Smooth muscle cell (in vitro differentiated cells): ENCODE data around the gene USP9Y. TPM values are rescaled to one million over a fixed set of nuclear protein-coding genes. Genes with fewer than 3 reads are reported as not detected.

Experiments used
- DNase-seq: peaks from one replicate; lab custom pipeline; 2025; ENCODE audit not compliant: unreplicated experiment; lab: John Stamatoyannopoulos, UW
- H2AFZ ChIP-seq: fragments of 200-600 bp; sonication (generic); 2 replicates; pipeline ENCODE4 v1.6.0; 2016; ENCODE audit warnings: antibody characterized with exemption, low read depth, mild to moderate bottlenecking
- H3F3A ChIP-seq: fragments of 200-600 bp; sonication (generic); 2 replicates; pipeline ENCODE4 v1.6.0; 2017; ENCODE audit warnings: antibody characterized with exemption, low read depth
- H3K27ac ChIP-seq: fragments of 200-600 bp; sonication (generic); 2 replicates; pipeline ENCODE4 v1.5.1; 2016; ENCODE audit warnings: low read depth, mild to moderate bottlenecking
- H3K27me3 ChIP-seq: fragments of 200-600 bp; sonication (generic); 2 replicates; pipeline ENCODE4 v1.6.1; 2016; ENCODE audit warnings: low read depth, mild to moderate bottlenecking
- H3K36me3 ChIP-seq: fragments of 200-600 bp; sonication (generic); 2 replicates; pipeline ENCODE4 v1.5.1; 2016; ENCODE audit warnings: low read depth
- H3K4me1 ChIP-seq: fragments of 200-600 bp; sonication (generic); 2 replicates; pipeline ENCODE4 v1.5.1; 2016; ENCODE audit warnings: low read depth
- H3K4me2 ChIP-seq: fragments of 200-600 bp; sonication (generic); 2 replicates; pipeline ENCODE4 v1.6.0; 2016; ENCODE audit warnings: mild to moderate bottlenecking
- H3K4me3 ChIP-seq: fragments of 200-600 bp; sonication (generic); 2 replicates; pipeline ENCODE4 v1.5.1; 2016; ENCODE audit warnings: mild to moderate bottlenecking
- H3K79me2 ChIP-seq: fragments of 200-600 bp; sonication (generic); 2 replicates; pipeline ENCODE4 v1.6.0; 2016; ENCODE audit warnings: low read depth, mild to moderate bottlenecking
- H3K9ac ChIP-seq: fragments of 200-600 bp; sonication (generic); 2 replicates; pipeline ENCODE4 v1.6.0; 2016; ENCODE audit warnings: low read depth
- H3K9me3 ChIP-seq: fragments of 200-600 bp; sonication (generic); replicated peaks from 2 replicates; pipeline ENCODE4 v1.5.1; 2016; ENCODE audit warnings: low read depth
- H4K20me1 ChIP-seq: fragments of 200-600 bp; sonication (generic); 2 replicates; pipeline ENCODE4 v1.6.0; 2016; ENCODE audit warnings: low read depth
- WGBS: methylation state at CpG from one replicate; pipeline ENCODE4 v1.1.7; 2016; ENCODE audit warnings: low lambda C conversion rate; 5-methylcytosine and 5-hydroxymethylcytosine counted together
- polyA plus RNA-seq: library from polyadenylated mRNA; unstranded; fragments of >200 nt; fragmentation: Nextera tagmentation; extraction: Ambion mirVana; gene quantifications from 2 replicates; pipeline ENCODE4 v1.2.1, GENCODE V29; 2016
- total RNA-seq: library from RNA; depleted of rRNA; stranded (reverse); fragments of >200 nt; gene quantifications from 2 replicates; pipeline ENCODE4 v1.2.3, GENCODE V29; 2014
- TF ChIP-seq, protein P1 (sequence below): fragments of 200-600 bp; sonication (generic); IDR thresholded peaks from 2 replicates; pipeline ENCODE4 v1.5.1; 2017; ENCODE audit warnings: borderline replicate concordance, mild to moderate bottlenecking, antibody characterized with exemption; ENCODE audit not compliant: insufficient read depth, poor library complexity, severe bottlenecking

USP9Y gene
- total and polyA plus RNA-seq, 2 experiments from 2014 or later = not detected

DNA sequence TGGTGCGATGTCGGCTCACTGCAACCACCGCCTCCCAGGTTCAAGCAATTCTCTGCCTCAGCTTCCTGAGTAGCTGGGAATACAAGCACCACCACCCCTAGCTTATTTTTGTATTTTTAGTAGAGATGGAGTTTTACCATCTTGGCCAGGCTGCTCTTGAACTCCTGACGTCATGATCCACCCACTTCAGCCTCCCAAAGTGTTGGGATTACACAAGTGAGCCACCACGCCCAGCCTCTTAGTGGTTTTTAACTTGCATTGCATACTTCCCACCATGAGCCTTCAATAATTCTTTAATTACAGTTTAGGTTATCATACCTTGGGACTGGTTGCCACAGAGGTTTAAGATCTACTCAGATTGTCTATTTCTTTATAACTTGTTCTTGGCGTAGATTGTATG is 14.3 kb downstream of the USP9Y start:
- Histone ChIP-seq H3K79me2 (no peaks in the 10 kb centered on the region), H3K27me3 (no peaks in the 10 kb centered on the region), H3K9ac (no peak overlapping the region), H3K36me3 (no peaks in the 10 kb centered on the region), H4K20me1 (no peaks in the 10 kb centered on the region), H3K9me3 (no peaks in the 10 kb centered on the region), H3K4me3 (no peak overlapping the region), H3K27ac (no peak overlapping the region), H3K4me2 (no peak overlapping the region), H3F3A (no peaks in the 10 kb centered on the region), H2AFZ (no peak overlapping the region), H3K4me1 (no peaks in the 10 kb centered on the region)
- TF ChIP-seq, protein P1, sequence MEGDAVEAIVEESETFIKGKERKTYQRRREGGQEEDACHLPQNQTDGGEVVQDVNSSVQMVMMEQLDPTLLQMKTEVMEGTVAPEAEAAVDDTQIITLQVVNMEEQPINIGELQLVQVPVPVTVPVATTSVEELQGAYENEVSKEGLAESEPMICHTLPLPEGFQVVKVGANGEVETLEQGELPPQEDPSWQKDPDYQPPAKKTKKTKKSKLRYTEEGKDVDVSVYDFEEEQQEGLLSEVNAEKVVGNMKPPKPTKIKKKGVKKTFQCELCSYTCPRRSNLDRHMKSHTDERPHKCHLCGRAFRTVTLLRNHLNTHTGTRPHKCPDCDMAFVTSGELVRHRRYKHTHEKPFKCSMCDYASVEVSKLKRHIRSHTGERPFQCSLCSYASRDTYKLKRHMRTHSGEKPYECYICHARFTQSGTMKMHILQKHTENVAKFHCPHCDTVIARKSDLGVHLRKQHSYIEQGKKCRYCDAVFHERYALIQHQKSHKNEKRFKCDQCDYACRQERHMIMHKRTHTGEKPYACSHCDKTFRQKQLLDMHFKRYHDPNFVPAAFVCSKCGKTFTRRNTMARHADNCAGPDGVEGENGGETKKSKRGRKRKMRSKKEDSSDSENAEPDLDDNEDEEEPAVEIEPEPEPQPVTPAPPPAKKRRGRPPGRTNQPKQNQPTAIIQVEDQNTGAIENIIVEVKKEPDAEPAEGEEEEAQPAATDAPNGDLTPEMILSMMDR = no peak
- WGBS = no CpG with 5 or more reads among the region's 6 CpGs
- no peak for DNase-seq

DNA sequence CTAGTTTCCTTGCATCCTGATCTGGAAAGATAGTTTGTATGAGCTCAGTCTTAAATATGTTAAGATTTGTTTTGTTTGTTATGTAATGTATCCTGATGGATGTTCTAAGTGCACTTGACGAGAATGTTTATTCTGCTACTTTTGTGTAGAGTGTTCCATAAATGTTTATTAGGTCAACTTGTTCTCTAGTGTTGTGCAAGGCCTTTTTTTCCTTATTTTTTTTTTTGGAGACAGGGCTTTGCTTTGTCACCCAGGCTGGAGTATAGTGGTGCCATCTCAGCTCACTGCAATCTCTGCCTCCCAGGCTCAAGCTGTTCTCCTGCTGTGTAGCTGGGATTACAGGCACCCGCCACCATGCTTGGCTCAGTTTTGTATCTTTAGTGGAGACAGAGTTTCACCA is 28.7 kb downstream of the USP9Y start:
- no peaks in the 10 kb centered on the region for H3F3A ChIP-seq
- H2AFZ ChIP-seq = no peak overlapping the region
- no peaks in the 10 kb centered on the region for H3K79me2 ChIP-seq
- H3K9ac ChIP-seq = no peak overlapping the region
- H3K27me3 ChIP-seq = no peaks in the 10 kb centered on the region
- H3K9me3 ChIP-seq = no peaks in the 10 kb centered on the region
- no peak overlapping the region for H3K27ac ChIP-seq
- no peak overlapping the region for H3K4me3 ChIP-seq
- no peaks in the 10 kb centered on the region for H3K36me3 ChIP-seq
- H4K20me1 ChIP-seq = no peaks in the 10 kb centered on the region
- no peak for DNase-seq
- no peaks in the 10 kb centered on the region for H3K4me1 ChIP-seq
- no CpG with 5 or more reads among the region's 2 CpGs for WGBS
- no peak overlapping the region for H3K4me2 ChIP-seq
- TF ChIP-seq, protein P1 = no peak

- H3K36me3 ChIP-seq = no peaks in the 10 kb centered on the region
- no peak overlapping the region for H3K4me2 ChIP-seq
- H3K4me1 ChIP-seq = no peaks in the 10 kb centered on the region
- H3K27ac ChIP-seq = no peak overlapping the region
- DNase-seq = no peak
- H3K9ac ChIP-seq = no peak overlapping the region
- no peaks in the 10 kb centered on the region for H3K27me3 ChIP-seq
- no peaks in the 10 kb centered on the region for H3F3A ChIP-seq
- WGBS = no CpG with 5 or more reads among the region's 3 CpGs
- H2AFZ ChIP-seq = no peak overlapping the region
- TF ChIP-seq, protein P1 = no peak
- no peaks in the 10 kb centered on the region for H3K9me3 ChIP-seq
- H4K20me1 ChIP-seq = no peaks in the 10 kb centered on the region
- no peak overlapping the region for H3K4me3 ChIP-seq
- no peaks in the 10 kb centered on the region for H3K79me2 ChIP-seq
These were observed 32.6 kb downstream of the USP9Y start for GRCh38 chrY:12733625-12734024.

- Histone ChIP-seq H3K4me2 (no peak overlapping the region), H3F3A (no peaks in the 10 kb centered on the region), H3K4me3 (no peak overlapping the region), H3K27me3 (no peaks in the 10 kb centered on the region), H3K27ac (no peak overlapping the region), H4K20me1 (no peaks in the 10 kb centered on the region), H2AFZ (no peak overlapping the region), H3K4me1 (no peaks in the 10 kb centered on the region), H3K36me3 (no peaks in the 10 kb centered on the region), H3K9ac (no peak overlapping the region), H3K9me3 (no peaks in the 10 kb centered on the region), H3K79me2 (no peaks in the 10 kb centered on the region)
- TF ChIP-seq, protein P1 = no peak
- no CpG with 5 or more reads among the region's 2 CpGs for WGBS
- DNase-seq = no peak
These were observed 33.0 kb downstream of the USP9Y start for GRCh38 chrY:12734051-12734450.
